SIG-M5 treated with dmso at 0.1 percent for 504 hours (cell line): ENCODE results near the gene PLEKHG3.
A peak's percentile ranks its signal among the peaks of the same experiment; 100 is the strongest.

Source experiments
- DNase-seq: peaks from one replicate; lab custom pipeline; 2025; ENCODE audit not compliant: unreplicated experiment; lab: John Stamatoyannopoulos, UW

PLEKHG3 gene

GRCh38 chr14:64762044-64763034 is 58.1 kb downstream of the PLEKHG3 start:
- peak; percentile 37 for DNase-seq

- no peak for DNase-seq
These were observed 59.0 kb downstream of the PLEKHG3 start for GRCh38 chr14:64763085-64763782.

GRCh38 chr14:64763801-64764621 is 59.8 kb downstream of the PLEKHG3 start:
- no peak for DNase-seq

- DNase-seq: peak; percentile 62
These were observed 60.7 kb downstream of the PLEKHG3 start for GRCh38 chr14:64764641-64765520.

GRCh38 chr14:64765740-64766302 is 61.6 kb downstream of the PLEKHG3 start:
- DNase-seq: no peak

GRCh38 chr14:64766430-64767151 is 62.4 kb downstream of the PLEKHG3 start:
- DNase-seq: no peak

- DNase-seq: no peak
These were observed 63.2 kb downstream of the PLEKHG3 start for GRCh38 chr14:64767215-64767964.

- no peak for DNase-seq
These were observed 64.3 kb downstream of the PLEKHG3 start for GRCh38 chr14:64768401-64769095.

GRCh38 chr14:64769096-64770020 is 65.1 kb downstream of the PLEKHG3 start:
- no peak for DNase-seq

GRCh38 chr14:64770751-64771150 is 66.5 kb downstream of the PLEKHG3 start:
- DNase-seq: no peak

GRCh38 chr14:64771161-64771560 is 66.9 kb downstream of the PLEKHG3 start:
- DNase-seq: no peak

GRCh38 chr14:64772397-64772950 is 68.2 kb downstream of the PLEKHG3 start:
- no peak for DNase-seq

GRCh38 chr14:64773046-64773445 is 68.8 kb downstream of the PLEKHG3 start:
- no peak for DNase-seq

- DNase-seq: no peak
These were observed 69.4 kb downstream of the PLEKHG3 start for GRCh38 chr14:64773577-64773976.

- no peak for DNase-seq
These were observed 70.0 kb downstream of the PLEKHG3 start for GRCh38 chr14:64774272-64774671.

- DNase-seq: no peak
These were observed 71.0 kb downstream of the PLEKHG3 start for GRCh38 chr14:64775081-64775777.
